VCaP (cell line): ENCODE results near the gene PDS5A.
"Not testable (repeated sequence)": the region's sequence is repeated elsewhere in the genome, so short reads cannot be mapped to it uniquely, and the experiment has no call there.

Experiments
- H3K27ac ChIP-seq: fragments of 450-650 bp; 2 replicates; pipeline ENCODE4 v1.5.1; 2017
- TF ChIP-seq, protein P1 (sequence below): fragments of 450-650 bp; conservative IDR thresholded peaks from 2 replicates; pipeline ENCODE4 v1.5.1; 2017; ENCODE audit warnings: mild to moderate bottlenecking, moderate library complexity

The PDS5A gene, protein sequence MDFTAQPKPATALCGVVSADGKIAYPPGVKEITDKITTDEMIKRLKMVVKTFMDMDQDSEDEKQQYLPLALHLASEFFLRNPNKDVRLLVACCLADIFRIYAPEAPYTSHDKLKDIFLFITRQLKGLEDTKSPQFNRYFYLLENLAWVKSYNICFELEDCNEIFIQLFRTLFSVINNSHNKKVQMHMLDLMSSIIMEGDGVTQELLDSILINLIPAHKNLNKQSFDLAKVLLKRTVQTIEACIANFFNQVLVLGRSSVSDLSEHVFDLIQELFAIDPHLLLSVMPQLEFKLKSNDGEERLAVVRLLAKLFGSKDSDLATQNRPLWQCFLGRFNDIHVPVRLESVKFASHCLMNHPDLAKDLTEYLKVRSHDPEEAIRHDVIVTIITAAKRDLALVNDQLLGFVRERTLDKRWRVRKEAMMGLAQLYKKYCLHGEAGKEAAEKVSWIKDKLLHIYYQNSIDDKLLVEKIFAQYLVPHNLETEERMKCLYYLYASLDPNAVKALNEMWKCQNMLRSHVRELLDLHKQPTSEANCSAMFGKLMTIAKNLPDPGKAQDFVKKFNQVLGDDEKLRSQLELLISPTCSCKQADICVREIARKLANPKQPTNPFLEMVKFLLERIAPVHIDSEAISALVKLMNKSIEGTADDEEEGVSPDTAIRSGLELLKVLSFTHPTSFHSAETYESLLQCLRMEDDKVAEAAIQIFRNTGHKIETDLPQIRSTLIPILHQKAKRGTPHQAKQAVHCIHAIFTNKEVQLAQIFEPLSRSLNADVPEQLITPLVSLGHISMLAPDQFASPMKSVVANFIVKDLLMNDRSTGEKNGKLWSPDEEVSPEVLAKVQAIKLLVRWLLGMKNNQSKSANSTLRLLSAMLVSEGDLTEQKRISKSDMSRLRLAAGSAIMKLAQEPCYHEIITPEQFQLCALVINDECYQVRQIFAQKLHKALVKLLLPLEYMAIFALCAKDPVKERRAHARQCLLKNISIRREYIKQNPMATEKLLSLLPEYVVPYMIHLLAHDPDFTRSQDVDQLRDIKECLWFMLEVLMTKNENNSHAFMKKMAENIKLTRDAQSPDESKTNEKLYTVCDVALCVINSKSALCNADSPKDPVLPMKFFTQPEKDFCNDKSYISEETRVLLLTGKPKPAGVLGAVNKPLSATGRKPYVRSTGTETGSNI (N-terminal part only)

DNA sequence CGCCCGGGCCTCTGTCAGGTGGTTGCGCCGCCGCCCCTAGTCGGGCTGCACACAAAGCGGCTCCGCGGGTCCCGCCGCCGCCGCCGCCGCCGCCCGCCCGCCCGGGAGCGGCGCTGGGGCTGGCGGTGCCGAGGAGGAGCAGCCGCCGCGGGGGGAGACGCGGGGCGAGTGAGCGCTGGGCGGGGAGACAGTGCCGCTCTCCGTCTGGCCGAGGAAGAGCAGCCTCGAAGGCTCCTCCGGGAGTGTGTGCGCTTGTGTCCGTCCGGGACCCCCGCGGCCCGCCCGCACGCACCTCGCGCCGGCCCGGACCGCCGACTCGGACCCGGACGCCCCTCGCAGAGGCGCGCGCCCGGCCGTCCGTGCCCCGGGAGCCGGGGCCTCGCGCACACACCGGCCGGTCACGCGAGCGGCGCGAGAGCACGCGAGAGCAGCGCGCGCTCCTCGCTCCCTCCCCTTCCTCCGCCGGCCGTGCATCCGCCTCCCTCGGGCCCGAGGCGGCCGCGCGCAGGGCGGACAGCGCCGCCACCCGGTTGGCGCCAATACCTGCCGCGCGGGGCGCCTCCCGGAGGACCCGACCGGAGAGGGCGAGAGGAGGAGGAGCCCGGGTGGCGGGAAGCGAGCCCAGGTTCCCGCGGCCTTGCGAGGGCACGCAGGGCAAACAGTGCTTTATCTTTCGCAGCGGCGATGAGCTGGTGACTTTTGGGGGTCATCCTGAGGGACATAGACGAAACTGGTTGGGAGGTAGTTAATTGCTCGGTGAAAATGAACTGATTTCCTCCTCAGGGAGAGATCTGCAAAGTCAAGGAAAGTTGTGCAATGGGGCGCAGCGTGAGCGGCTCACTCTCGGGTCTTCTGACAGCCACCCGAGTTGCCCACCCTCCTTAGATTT is at the start of gene PDS5A:
TSS of gene PDS5A (minus strand) at position 423 of the 889 bp plus-strand sequence. CDS start 1,334 bp downstream, outside the sequence.
- peak within 1 kb of the TSS; percentile 96 for H3K27ac ChIP-seq
- TF ChIP-seq, protein P1, sequence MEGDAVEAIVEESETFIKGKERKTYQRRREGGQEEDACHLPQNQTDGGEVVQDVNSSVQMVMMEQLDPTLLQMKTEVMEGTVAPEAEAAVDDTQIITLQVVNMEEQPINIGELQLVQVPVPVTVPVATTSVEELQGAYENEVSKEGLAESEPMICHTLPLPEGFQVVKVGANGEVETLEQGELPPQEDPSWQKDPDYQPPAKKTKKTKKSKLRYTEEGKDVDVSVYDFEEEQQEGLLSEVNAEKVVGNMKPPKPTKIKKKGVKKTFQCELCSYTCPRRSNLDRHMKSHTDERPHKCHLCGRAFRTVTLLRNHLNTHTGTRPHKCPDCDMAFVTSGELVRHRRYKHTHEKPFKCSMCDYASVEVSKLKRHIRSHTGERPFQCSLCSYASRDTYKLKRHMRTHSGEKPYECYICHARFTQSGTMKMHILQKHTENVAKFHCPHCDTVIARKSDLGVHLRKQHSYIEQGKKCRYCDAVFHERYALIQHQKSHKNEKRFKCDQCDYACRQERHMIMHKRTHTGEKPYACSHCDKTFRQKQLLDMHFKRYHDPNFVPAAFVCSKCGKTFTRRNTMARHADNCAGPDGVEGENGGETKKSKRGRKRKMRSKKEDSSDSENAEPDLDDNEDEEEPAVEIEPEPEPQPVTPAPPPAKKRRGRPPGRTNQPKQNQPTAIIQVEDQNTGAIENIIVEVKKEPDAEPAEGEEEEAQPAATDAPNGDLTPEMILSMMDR, result peak; percentile 99

DNA sequence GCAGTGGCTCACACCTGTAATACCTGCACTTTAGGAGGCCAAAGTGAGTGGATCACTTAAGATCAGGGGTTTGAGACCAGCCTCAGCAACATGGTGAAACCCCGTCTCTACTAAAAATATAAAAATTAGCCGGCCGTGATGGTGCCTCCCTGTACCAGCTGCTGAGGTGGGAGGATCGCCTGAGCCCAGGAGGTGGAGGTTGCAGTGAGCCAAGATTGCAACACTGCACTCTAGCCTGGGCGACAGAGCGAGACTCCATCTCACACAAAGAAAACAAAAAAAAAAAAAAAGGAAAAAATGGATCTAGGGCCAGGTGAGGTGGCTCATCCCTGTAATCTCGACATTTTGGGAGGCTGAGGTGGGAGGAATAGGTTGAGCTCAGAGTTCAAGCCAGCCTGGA is 46.3 kb upstream of the PDS5A start:
- not testable (repeated sequence) for H3K27ac ChIP-seq

DNA sequence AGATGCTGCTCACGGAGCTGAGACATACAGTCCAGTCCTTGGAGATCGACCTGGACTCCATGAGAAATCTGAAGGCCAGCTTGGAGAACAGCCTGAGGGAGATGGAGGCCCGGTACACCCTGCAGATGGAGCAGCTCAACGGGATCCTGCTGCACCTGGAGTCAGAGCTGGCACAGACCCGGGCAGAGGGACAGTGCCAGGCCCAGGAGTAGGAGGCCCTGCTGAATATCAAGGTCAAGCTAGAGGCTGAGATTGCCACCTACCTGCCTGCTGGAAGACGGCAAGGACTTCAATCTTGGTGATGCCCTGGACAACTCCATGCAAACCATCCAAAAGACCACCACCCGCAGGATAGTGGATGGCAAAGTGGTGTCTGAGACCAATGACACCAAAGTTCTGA is 43.4 kb upstream of the PDS5A start:
- not testable (repeated sequence) for H3K27ac ChIP-seq

DNA sequence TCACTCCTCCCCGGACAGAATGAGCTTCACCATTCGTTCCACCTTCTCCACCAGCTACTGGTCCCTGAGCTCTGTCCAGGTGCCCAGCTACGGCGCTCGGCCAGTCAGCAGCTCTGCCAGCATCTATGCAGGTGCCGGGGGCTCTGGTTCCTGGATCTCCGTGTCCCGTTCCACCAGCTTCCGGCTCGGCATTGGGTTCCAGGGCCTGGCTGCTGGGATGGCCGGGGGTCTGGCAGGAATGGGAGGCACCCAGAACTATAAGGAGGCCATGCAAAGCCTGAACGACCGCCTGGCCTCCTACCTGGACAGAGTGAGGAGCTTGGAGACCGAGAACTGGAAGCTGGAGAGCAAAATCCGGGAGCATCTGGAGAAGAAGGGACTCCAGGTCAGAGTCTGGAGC is 42.5 kb upstream of the PDS5A start:
- TF ChIP-seq, protein P1, result no peak
- H3K27ac ChIP-seq, result no peak overlapping the region

DNA sequence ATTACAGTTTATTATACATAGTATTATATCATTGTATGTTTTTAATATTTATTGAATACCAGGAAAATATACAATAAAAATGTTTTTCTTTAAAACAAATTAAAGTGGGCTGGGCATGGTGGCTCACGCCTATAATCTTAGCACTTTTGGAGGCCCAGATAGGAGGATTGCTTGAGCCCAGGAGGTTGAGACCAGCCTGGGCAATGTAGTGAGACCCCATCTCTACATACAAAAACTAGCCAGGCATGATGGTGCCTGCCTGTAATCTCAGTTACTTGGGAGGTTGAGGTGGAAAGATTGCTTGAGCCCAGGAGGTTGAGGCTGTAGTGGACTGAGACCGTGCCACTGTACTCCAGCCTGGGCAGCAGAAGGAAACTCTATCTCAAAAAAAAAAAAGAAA is 38.3 kb upstream of the PDS5A start:
- no peak overlapping the region for H3K27ac ChIP-seq
- TF ChIP-seq, protein P1, result no peak

DNA sequence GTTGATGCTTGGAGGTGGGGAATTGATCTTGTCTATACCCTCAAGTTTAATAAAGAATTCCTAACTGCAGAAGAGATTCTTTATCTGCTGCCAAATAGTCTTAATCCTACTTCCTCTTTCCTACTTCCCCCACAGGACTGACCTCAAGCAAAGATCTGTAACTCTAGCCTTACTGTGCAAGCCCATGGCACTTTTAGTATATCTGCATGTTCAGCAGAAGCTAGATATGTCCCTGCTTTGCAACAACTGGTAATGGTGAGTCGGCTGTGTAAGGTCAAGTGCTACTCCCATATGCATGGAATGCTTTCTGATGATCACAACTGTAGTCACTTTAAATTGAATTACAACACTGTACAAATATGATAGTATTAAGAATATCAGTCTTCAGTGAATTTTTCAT is 26.3 kb upstream of the PDS5A start:
- TF ChIP-seq, protein P1, result no peak
- H3K27ac ChIP-seq, result no peak overlapping the region

DNA sequence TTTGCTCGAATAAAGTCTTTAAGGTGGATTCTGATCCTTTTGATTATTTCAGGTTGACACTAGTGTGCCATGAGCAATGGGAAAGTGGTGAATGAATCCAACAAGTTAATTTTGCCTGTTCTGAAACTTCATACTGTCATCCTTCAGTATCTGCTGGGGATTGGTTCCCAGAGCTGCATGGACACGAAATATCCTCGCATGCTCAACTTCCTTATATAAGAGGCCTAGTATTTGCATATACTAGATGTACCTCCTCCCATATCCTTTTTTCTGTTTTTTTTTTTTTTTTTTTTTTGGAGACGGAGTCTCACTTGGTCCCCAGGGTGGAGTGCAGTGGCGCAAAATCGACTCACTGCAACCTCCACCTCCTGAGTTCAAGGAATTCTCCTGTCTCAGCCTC is 23.0 kb upstream of the PDS5A start:
- H3K27ac ChIP-seq, result no peak overlapping the region
- TF ChIP-seq, protein P1, result no peak
